Measurements from ENCODE around the gene CD96.

CD96 gene

GRCh38 chr3:111538681-111539083 lies 3.3 kb upstream of the CD96 start:
- TF ChIP-seq CTCF (IDR thresholded peaks at IDR 0.05; ENCODE audit: insufficient read depth, low read depth, low read length, missing control alignments): no peak
- H3K4me3 ChIP-seq (ENCODE audit: low read depth, low read length): no peak overlapping the region
- DNase-seq (ENCODE audit: low read depth): peak; percentile 15

GRCh38 chr3:111539351-111540331 lies 2.4 kb upstream of the CD96 start:
- H3K4me3 ChIP-seq (ENCODE audit: low read depth, low read length): no peak overlapping the region
- TF ChIP-seq CTCF (IDR thresholded peaks at IDR 0.05; ENCODE audit: insufficient read depth, low read depth, low read length, missing control alignments): peak; percentile 65
- peak; percentile 52 for DNase-seq (ENCODE audit: low read depth)

GRCh38 chr3:111541391-111541790 lies 606 bp upstream of the CD96 start:
- H3K4me3 ChIP-seq (ENCODE audit: low read depth, low read length): no peak overlapping the region
- no peak for DNase-seq (ENCODE audit: low read depth)
- TF ChIP-seq CTCF (IDR thresholded peaks at IDR 0.05; ENCODE audit: insufficient read depth, low read depth, low read length, missing control alignments): no peak

- TF ChIP-seq CTCF (IDR thresholded peaks at IDR 0.05; ENCODE audit: insufficient read depth, low read depth, low read length, missing control alignments): no peak
- no peak overlapping the region for H3K4me3 ChIP-seq (ENCODE audit: low read depth, low read length)
- DNase-seq (ENCODE audit: low read depth): no peak
Observed at GRCh38 chr3:111542611-111543300, 759 bp downstream of the CD96 start.

GRCh38 chr3:111545349-111545748 lies 3.4 kb downstream of the CD96 start:
- no peak overlapping the region for H3K4me3 ChIP-seq (ENCODE audit: low read depth, low read length)
- TF ChIP-seq CTCF (IDR thresholded peaks at IDR 0.05; ENCODE audit: insufficient read depth, low read depth, low read length, missing control alignments): no peak
- DNase-seq (ENCODE audit: low read depth): no peak

- TF ChIP-seq CTCF (IDR thresholded peaks at IDR 0.05; ENCODE audit: insufficient read depth, low read depth, low read length, missing control alignments): no peak
- H3K4me3 ChIP-seq (ENCODE audit: low read depth, low read length): no peak overlapping the region
- DNase-seq (ENCODE audit: low read depth): peak; percentile 61
Observed at GRCh38 chr3:111547631-111548030, 5.6 kb downstream of the CD96 start.

Data from GM12865 (cell line).